Endothelial cell of umbilical vein (primary cell): Measurements from ENCODE around the gene FGD6. TPM values are rescaled to one million over a fixed set of nuclear protein-coding genes. Genes with fewer than 3 reads are reported as not detected.

Experiments
- BruUV-seq: library from RNA; stranded (reverse); fragments of 400-500 nt; replicated peaks from 2 replicates; lab custom pipeline; 2021; lab: Mats Ljungman, UMichigan
- CTCF ChIA-PET: fragments of 300-600, 350-600 bp; sonication (Branson Sonifier 250); formaldehyde crosslinking; loops from one replicate; lab custom pipeline; 2021; ENCODE audit warnings: antibody characterized with exemption, inconsistent platforms; lab: Charles Lee
- POLR2A ChIA-PET: fragments of 300-600, 350-600 bp; sonication (Branson Sonifier 250); formaldehyde crosslinking; loops from one replicate; lab custom pipeline; 2021; ENCODE audit warnings: antibody characterized with exemption, inconsistent platforms; lab: Charles Lee
- DNase-seq: peaks from one replicate; pipeline ENCODE4 v3.0.0-alpha.2; 2011; ENCODE audit warnings: low read depth, low spot score
- FAIRE-seq: peaks from 2 replicates; lab custom pipeline; 2011; peaks lifted over from hg19 to GRCh38; lab: Jason Lieb, UNC
- H2AFZ ChIP-seq: 2 replicates; pipeline ENCODE4 v1.6.0; 2012; ENCODE audit warnings: low read depth, low read length, control low read depth, inconsistent platforms
- H3K27ac ChIP-seq: 2 replicates; pipeline ENCODE4 v1.5.1; 2011; ENCODE audit warnings: low read depth, mild to moderate bottlenecking, control low read depth, low read length, moderate library complexity; ENCODE audit not compliant: insufficient read depth
- H3K27me3 ChIP-seq, 2 experiments: 2 replicates each; pipeline versions ENCODE4 v1.6.0 to v1.6.1; 2011; ENCODE audit warnings: low read length in 2 of 2, mixed read lengths in 1 of 2; ENCODE audit not compliant: control insufficient read depth in 2 of 2, insufficient read depth in 2 of 2
- H3K36me3 ChIP-seq, 2 experiments: 2 replicates in 1 of 2; 3 replicates in 1 of 2; pipeline ENCODE4 v1.5.1; 2011; ENCODE audit warnings: low read length in 2 of 2, mild to moderate bottlenecking in 1 of 2, moderate library complexity in 1 of 2; ENCODE audit not compliant: control insufficient read depth in 2 of 2, insufficient read depth in 2 of 2; ENCODE audit errors: extremely low read depth in 1 of 2
- H3K4me1 ChIP-seq: 3 replicates; pipeline ENCODE4 v1.5.1; 2011; ENCODE audit warnings: mild to moderate bottlenecking, low read length; ENCODE audit not compliant: control insufficient read depth, insufficient read depth; ENCODE audit errors: extremely low read depth
- H3K4me2 ChIP-seq: 2 replicates; pipeline ENCODE4 v1.6.1; 2011; ENCODE audit warnings: low read length, control low read depth, mixed read lengths; ENCODE audit not compliant: insufficient read depth
- H3K4me3 ChIP-seq, 3 experiments: fragments of 200-600 bp in 1 of 3; sonication (generic), shearing (Covaris generic) in 1 of 3; replicated peaks in 1 of 3; 2 replicates each; pipeline ENCODE4 v1.5.1; 2011 to 2016; ENCODE audit warnings: control low read depth in 3 of 3, low read length in 3 of 3, mild to moderate bottlenecking in 2 of 3, inconsistent platforms in 1 of 3, low read depth in 1 of 3, moderate library complexity in 1 of 3; ENCODE audit not compliant: insufficient read depth in 1 of 3
- H3K79me2 ChIP-seq: 2 replicates; pipeline ENCODE4 v1.6.0; 2012; ENCODE audit warnings: low read length, inconsistent platforms; ENCODE audit not compliant: control insufficient read depth, insufficient read depth
- H3K9ac ChIP-seq: replicated peaks from 2 replicates; pipeline ENCODE3; 2011; ENCODE audit warnings: low read length, control low read depth; ENCODE audit not compliant: insufficient read depth; ENCODE audit errors: extremely low read depth
- H3K9me1 ChIP-seq: replicated peaks from 3 replicates; pipeline ENCODE4 v1.6.0; 2011; ENCODE audit warnings: mild to moderate bottlenecking, low read length; ENCODE audit not compliant: control insufficient read depth, insufficient read depth; ENCODE audit errors: extremely low read depth
- H3K9me3 ChIP-seq: replicated peaks from 2 replicates; pipeline ENCODE4 v1.5.1; 2012; ENCODE audit warnings: low read length, inconsistent platforms; ENCODE audit not compliant: control insufficient read depth, insufficient read depth
- H4K20me1 ChIP-seq: replicated peaks from 2 replicates; pipeline ENCODE3; 2011; ENCODE audit warnings: mild to moderate bottlenecking, low read length; ENCODE audit not compliant: control insufficient read depth, insufficient read depth; ENCODE audit errors: extremely low read depth
- CTCF ChIP-seq, 2 donors: IDR thresholded peaks; 1 replicate in 1 of 2; 2 replicates in 1 of 2; pipeline ENCODE4 v1.5.1; 2011; ENCODE audit warnings: low read length in 2 of 2, mild to moderate bottlenecking in 2 of 2, moderate library complexity in 2 of 2, control low read depth in 1 of 2, inconsistent platforms in 1 of 2, low read depth in 1 of 2; ENCODE audit not compliant: insufficient read depth in 1 of 2; ENCODE audit errors: extremely low read depth in 1 of 2
- EZH2 ChIP-seq: IDR thresholded peaks from 2 replicates; pipeline ENCODE4 v1.6.1; 2012; ENCODE audit warnings: borderline replicate concordance, low read depth, mild to moderate bottlenecking, moderate library complexity, low read length, inconsistent platforms; ENCODE audit not compliant: severe bottlenecking
- FOS ChIP-seq: IDR thresholded peaks from 2 replicates; pipeline ENCODE4 v1.6.1; 2011; ENCODE audit warnings: mild to moderate bottlenecking, low read length, moderate library complexity, borderline replicate concordance; ENCODE audit not compliant: insufficient read depth
- GATA2 ChIP-seq: IDR thresholded peaks from 2 replicates; pipeline ENCODE4 v1.7.0; 2011; ENCODE audit warnings: low read depth, mild to moderate bottlenecking, moderate library complexity, mixed read lengths, low read length; ENCODE audit not compliant: insufficient read length, insufficient read depth
- JUN ChIP-seq: IDR thresholded peaks from 2 replicates; pipeline ENCODE4 v1.6.1; 2011; ENCODE audit warnings: borderline replicate concordance, low read depth; ENCODE audit not compliant: insufficient read length, insufficient read depth
- MAX ChIP-seq: IDR thresholded peaks from 2 replicates; pipeline ENCODE4 v1.6.1; 2011; ENCODE audit not compliant: insufficient read depth, insufficient read length
- MYC ChIP-seq: IDR thresholded peaks from one replicate; pipeline ENCODE4 v1.6.1; 2011; ENCODE audit warnings: mild to moderate bottlenecking, low read depth, low read length
- POLR2A ChIP-seq: IDR thresholded peaks from 2 replicates; pipeline ENCODE4 v1.6.1; 2012; ENCODE audit warnings: low read depth, mild to moderate bottlenecking, control low read depth, low read length
- POLR2AphosphoS5 ChIP-seq: IDR thresholded peaks from 2 replicates; pipeline ENCODE4 v1.6.1; 2012; ENCODE audit warnings: low read depth, mild to moderate bottlenecking, control low read depth, low read length, moderate library complexity; ENCODE audit not compliant: insufficient read depth
- dilution Hi-C: fragments of 300-500 bp; cut with MboI; formaldehyde crosslinking; loops from one replicate; pipeline ENCODE4 v1.15.0; 2019; ENCODE audit warnings: low sequenced_read_pairs; ENCODE audit not compliant: extremely low pct_ligation_motif_present
- intact Hi-C: fragments of 100-400 bp; cut with micrococcal nuclease; formaldehyde crosslinking; loops from one replicate; pipeline ENCODE4 v1.10.0; 2022
- polyA plus RNA-seq, 4 experiments: library from polyadenylated mRNA; depleted of rRNA in 3 of 4; stranded (reverse) in 3 of 4; unstranded in 1 of 4; fragments of >200 nt; gene quantifications; 2 replicates each; pipeline versions ENCODE4 v1.2.1 to v1.2.3, GENCODE V29; 2011 to 2012; ENCODE audit warnings: missing spikeins in 1 of 4
- total RNA-seq: library from RNA; stranded (reverse); gene quantifications from 2 replicates; pipeline ENCODE4 v1.2.3, GENCODE V29; 2021

Gene FGD6
- total and polyA plus RNA-seq, 2 donors (not counting 3 experiments of a cell fraction or from before 2014, with no cell fraction given), result 5.9 to 14.0 TPM

- Histone ChIP-seq H3K9me1 (no peaks in the 10 kb centered on the region), H3K36me3 (peaks cover 1 to 23% of the 10 kb centered on the region in 2 experiments), H3K27ac (no peak overlapping the region), H3K27me3 (no peaks in the 10 kb centered on the region), H3K4me1 (peaks cover 21% of the 10 kb centered on the region), H3K4me2 (no peak overlapping the region), H3K4me3 (no peak overlapping the region), H4K20me1 (no peaks in the 10 kb centered on the region), H2AFZ (no peak overlapping the region), H3K9ac (no peak overlapping the region), H3K79me2 (peaks cover 13% of the 10 kb centered on the region), H3K9me3 (no peaks in the 10 kb centered on the region)
- BruUV-seq, result no TSS peak
- intact Hi-C loops, result no loop called here
- dilution Hi-C loops, result no loop called here
- TF ChIP-seq GATA2 (no peak), MYC (no peak), POLR2AphosphoS5 (no peak), POLR2A (no peak), MAX (no peak), CTCF (IDR thresholded peaks at IDR 0.05; ENCODE audit: extremely low read depth in 1 of 2, insufficient read depth in 1 of 2, low read depth in 1 of 2, low read length in 2 of 2) (no peak), FOS (no peak), EZH2 (no peak), JUN (no peak)
- CTCF ChIA-PET, result interaction anchor here (1.4 to 1.6 kb wide), 2 partner anchors 19 kb away, joined by 3 read pairs; no protein-coding TSS in a partner anchor
- DNase-seq (no peak), FAIRE-seq (no peak)
- POLR2A ChIA-PET, result no interaction called here
Measured at GRCh38 chr12:95266254-95266653, 49.0 kb upstream of the FGD6 start.
